ENCODE measurements around the gene CEP70.
"Not testable (repeated sequence)": the region's sequence is repeated elsewhere in the genome, so short reads cannot be mapped to it uniquely, and the experiment has no call there.

Gene CEP70

DNA sequence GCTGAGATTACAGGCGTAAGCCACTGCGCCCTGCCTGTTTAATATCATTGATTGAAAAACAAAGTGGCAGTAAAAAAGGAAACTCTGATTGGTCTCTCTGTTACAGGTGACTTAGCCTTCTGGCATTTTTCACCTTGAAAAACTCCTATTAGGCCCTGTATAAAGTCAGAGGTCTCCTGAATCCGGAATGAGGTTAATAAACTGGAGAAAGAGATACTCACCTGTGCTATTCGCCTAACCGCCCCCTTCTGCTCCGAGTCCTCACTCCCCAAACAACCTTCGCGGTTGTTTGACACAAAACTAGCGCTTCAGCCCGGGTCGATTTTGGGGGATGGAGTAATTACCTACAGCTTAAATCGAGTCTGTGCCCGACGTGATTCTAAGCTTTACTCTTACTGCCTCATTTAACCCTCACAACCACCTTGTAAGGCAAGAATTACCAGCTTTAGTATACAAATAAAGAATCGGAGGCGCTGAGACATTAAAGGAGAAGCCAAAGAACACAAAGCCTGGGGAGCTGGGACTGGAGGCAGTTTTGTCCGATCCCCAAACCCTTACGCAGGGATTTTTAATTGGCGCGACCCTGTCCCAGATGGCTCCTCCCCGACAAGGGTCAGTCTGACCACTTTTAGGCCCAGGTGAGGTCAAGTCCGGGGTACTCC, 441 bp downstream of the CEP70 start:
- DNase-seq (ENCODE audit: low read depth in 2 of 2) = no peak

- DNase-seq (ENCODE audit: low read depth in 2 of 2) = no peak
Measured at GRCh38 chr3:138591392-138591791, 2.7 kb downstream of the CEP70 start.

DNA sequence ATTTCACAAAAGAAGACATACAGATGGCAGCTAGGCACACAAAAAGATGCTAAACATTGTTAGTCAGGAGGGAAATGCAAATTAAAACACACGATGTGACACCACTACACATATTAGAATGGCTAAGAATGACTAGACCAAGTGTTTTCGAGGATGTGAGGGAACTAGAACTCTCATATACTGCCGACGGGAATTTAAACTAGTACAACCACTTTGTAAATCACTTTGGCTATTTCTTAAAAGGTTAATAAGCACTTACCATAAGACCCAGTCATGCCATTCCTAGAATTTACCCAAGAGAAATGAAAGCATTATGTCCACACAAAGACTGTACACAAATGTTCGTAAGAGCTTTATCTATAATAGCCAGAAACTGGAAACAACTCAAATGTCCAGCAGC, 5.6 kb downstream of the CEP70 start:
- no peak for DNase-seq (ENCODE audit: low read depth in 2 of 2)

- DNase-seq (ENCODE audit: low read depth in 2 of 2) = no peak
Measured at GRCh38 chr3:138587374-138587773, 6.7 kb downstream of the CEP70 start.

- DNase-seq (ENCODE audit: low read depth in 2 of 2) = no peak
Measured at GRCh38 chr3:138578961-138579574, 15.0 kb downstream of the CEP70 start.

DNA sequence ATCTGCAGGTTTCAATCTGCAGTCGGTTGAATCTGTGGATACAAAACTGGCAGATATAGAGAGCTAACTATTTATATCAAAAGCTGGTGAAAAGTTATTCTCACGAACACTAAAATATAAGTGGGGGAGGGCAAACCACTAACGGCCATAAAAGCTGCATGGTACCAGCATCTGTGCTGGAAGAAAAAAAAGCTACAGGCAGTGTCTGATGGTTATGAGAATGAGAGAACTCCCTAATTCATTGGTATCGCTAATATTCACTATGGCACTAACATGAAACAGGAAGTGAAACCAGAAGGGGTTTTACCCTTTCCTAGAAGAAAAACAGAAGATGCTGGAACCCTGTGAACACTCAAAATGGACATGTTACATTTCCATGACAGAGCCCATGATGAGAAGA, 15.9 kb downstream of the CEP70 start:
- no peak for DNase-seq (ENCODE audit: low read depth in 2 of 2)

- no peak for DNase-seq (ENCODE audit: low read depth in 2 of 2)
Measured at GRCh38 chr3:138573138-138573537, 20.9 kb downstream of the CEP70 start.

DNA sequence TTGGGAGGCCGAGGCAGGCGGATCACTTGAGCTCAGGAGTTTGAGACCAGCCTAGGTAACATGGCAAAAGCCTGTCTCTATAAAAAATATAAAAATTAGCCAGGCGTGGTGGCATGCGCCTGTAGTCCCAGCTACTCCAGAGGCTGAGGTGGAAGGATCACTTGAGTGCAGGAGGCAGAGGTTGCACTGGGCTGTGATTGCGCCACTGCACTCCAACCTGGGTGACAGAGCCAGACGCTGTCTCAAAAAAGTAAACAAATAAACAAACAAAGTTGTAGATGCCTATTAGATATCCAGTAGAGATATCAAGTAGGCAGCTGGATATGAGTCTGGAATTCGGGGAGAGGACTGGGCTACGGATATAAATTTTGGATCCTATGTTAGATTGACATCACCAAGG, 24.4 kb downstream of the CEP70 start:
- not testable (repeated sequence) for DNase-seq (ENCODE audit: low read depth in 2 of 2)

DNA sequence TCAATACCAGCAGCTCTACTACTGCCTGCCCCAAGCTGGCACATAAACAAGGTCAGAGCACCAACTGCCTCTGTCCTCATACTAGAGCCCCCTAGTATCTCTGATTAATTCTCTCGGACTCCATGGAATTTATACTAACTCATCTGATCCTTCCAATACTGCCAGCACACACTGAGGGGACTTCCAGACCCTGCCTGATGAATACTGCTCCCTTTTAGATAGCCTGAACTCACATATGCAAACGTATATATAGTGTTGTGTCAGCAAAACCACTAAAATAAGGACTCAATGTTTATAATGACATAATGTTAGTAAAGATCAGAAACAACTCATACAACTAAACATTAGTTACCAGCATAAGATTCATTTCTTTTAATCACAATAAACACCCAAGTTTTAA, 25.0 kb downstream of the CEP70 start:
- no peak for DNase-seq (ENCODE audit: low read depth in 2 of 2)

DNA sequence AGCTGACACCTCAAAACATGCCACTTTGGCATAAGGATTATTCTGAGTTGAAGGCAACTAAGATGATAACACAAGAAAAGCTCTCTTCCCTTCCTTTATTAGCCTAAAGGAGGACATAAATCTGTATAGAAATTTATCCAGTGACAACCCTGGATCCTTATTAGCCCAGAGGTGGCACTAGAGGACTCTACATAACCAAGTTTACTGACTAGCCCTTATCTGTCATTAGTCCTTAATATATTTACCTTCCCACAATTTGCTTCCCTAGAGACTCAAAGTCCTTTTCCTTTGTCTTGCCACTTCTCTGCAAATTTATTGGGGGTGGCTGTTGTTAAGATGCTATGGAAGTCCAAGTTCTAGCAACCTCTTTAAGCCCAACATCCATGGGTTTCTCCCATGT, 26.7 kb downstream of the CEP70 start:
- DNase-seq (ENCODE audit: low read depth in 2 of 2) = no peak

DNA sequence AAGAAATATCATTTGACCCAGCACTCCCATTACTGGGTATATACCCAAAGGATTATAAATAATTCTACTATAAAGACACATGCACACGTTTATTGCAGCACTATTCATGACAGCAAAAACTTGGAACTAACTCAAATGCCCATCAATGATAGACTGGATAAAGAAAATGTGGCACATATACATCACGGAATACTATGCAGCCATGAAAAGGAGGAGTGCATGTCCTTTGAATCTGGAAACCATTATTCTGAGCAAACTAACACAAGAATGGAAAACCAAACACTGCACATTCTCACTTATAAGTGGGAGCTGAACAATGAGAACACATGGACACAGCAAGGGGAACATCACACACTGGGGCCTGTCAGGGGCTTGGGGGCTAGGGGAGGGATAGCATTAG, 27.8 kb downstream of the CEP70 start:
- not testable (repeated sequence) for DNase-seq (ENCODE audit: low read depth in 2 of 2)

GRCh38 chr3:138562902-138563301, 31.2 kb downstream of the CEP70 start:
- DNase-seq (ENCODE audit: low read depth in 2 of 2) = not testable (repeated sequence)

GRCh38 chr3:138560501-138560900, 33.6 kb downstream of the CEP70 start:
- no peak for DNase-seq (ENCODE audit: low read depth in 2 of 2)

DNA sequence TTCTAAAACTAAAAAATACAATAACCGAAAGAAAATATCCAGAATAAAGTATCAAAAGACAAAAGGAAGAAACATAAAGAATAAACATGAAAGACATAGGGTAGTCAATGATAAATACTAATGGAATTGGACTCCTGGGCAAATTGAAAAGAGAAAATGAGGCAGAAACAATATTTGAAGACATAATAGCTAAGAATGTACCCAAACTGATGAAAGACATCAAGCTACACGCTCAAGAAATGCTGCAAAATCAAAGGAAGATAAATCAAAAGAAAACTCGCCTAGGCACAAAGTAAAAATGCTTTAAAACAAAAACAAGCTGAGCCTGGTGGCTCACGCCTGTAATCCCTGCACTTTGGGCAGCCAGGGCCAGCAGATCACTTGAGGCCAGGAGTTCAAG, 34.9 kb downstream of the CEP70 start:
- no peak for DNase-seq (ENCODE audit: low read depth in 2 of 2)

GRCh38 chr3:138554775-138555174, 39.3 kb downstream of the CEP70 start:
- DNase-seq (ENCODE audit: low read depth in 2 of 2) = not testable (repeated sequence)

GRCh38 chr3:138550958-138551357, 43.1 kb downstream of the CEP70 start:
- not testable (repeated sequence) for DNase-seq (ENCODE audit: low read depth in 2 of 2)

DNA sequence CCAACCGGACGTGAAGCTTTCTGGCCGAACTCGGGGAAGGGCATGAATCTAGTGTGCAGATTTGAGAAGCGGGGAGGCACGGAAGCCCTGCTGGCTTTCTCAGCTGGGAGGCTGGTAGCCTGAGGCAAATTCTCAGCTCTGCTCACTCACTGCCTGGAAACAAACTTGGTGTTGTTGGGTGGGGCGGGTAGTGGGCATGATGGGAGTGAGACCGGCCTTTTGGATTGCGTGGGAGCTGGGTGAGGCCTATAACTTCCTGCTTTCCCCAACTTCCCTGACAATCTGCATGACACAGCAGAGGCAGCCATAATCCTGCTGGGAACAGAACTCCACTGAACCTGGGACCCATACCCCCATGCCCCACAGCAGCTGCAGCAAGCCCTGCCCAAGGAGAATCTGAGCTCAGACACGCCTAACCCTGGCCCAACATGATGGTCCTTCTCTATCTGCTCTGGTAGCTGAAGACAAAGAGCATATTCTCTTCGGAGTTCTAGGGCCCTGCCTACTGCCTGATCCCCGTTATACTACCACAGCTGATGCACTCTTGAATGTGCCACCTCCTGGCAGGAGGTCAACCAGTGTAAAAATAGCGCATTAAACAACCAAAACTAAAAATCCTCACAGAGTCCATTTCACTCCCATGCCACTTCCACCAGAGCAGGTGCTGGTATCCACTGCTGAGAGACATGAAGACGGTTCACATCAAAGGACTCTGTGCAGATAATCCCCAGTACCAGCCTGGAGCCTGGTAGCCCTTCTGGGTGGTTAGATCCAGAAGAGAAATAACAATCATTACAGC, 44.7 kb downstream of the CEP70 start:
- no peak for DNase-seq (ENCODE audit: low read depth in 2 of 2)

GRCh38 chr3:138547342-138547975, 46.6 kb downstream of the CEP70 start:
- DNase-seq (ENCODE audit: low read depth in 2 of 2) = no peak

- no peak for DNase-seq (ENCODE audit: low read depth in 2 of 2)
Measured at GRCh38 chr3:138544546-138544945, 49.5 kb downstream of the CEP70 start.

DNA sequence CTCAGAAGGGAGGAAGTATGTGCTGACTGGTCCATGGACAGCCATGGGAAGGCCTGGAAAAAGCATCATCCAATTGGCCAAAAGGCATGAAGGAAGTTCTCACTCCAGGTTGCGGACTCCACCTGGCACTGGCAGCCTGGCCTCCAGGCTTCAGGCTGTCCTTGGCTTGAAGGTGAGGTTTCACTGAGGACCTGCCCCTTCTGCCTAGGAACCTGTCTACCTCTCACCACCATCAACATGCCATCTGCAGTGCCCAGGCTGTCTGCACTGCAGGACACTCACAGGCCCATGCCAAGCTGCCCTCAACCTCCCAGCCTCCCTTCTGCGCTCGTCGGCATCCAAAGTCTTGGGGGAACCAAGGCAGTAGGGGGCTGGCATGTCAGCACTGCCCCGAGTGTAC, 51.1 kb downstream of the CEP70 start:
- DNase-seq (ENCODE audit: low read depth in 2 of 2) = no peak

DNA sequence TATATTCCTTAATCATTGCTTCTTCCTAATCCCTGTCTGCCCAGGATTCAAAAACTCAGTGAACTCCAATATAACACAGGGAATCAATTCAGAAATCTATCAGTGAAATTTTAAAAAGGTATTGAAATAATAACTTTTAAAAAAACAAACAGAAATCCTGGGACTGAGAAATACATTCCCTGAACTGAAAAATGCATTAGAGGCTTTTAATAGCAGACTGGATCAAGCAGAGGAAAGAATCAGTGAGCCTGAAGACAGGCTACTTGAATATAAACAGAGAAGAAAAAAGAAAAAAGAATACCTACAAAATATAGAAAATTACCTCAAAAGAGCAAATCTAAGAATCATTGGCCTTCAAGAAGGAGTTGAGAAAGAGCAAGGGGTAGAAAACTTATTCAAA, 54.7 kb downstream of the CEP70 start:
- DNase-seq (ENCODE audit: low read depth in 2 of 2) = no peak

DNA sequence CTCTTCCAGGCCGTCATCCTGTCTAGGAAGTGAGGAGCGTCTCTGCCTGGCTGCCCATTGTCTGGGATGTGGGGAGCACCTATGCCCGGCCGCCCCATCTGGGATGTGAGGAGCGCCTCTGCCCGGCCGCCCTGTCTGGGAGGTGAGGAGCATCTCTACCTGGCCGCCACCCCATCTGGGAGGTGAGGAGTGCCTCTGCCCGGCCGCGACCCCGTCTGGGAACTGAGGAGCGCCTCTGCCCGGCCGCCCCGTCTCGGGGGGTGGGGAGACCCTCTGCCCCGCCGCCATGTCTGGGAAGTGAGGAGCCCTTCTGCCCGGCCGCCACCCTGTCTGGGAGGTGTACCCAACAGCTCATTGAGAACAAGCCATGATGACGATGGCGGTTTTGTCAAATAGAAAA, 72.6 kb downstream of the CEP70 start:
- not testable (repeated sequence) for DNase-seq (ENCODE audit: low read depth in 2 of 2)
